ENCODE data around the gene LIX1.
"Not testable (repeated sequence)": the region's sequence is repeated elsewhere in the genome, so short reads cannot be mapped to it uniquely, and the experiment has no call there.

Gene LIX1

DNA sequence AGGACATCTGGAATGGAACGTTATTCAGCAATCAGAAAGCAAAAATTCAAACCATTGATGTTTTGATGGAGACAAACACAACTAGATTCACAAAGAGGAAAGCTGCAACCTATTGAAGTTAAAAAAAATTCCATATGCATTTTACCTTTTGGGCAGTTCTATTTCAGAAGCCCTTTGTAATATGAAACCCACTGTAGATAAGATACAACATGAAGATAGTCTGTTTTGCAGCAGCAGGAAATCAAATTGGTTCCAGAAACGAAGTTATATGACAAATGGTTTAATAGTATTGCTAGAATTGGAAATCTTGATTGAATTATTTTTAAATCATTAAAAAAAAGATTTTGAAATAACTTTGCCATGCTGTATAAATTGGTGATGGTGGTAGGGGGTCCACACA lies 872 bp downstream of the LIX1 start:
- DNase-seq (ENCODE audit: low read depth), result no peak

DNA sequence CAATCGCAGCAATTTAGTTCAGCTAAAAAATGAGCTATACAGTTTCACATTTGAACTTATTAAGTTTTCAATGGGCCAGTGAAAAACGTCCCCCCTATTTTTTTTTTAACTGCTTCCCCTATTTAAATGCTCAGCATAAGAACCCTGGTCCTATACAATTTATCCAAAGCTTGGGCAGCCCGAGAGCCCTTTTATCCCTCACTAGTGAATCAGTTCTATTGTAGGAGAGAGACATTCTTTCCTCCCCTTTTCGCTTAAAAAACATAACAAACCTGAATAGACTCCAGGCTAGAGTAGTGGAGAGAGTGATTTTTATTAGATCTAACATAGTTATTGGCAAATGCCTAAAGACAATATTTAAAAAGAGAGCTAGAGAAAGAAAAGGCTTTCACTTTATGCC lies 1.4 kb downstream of the LIX1 start:
- DNase-seq (ENCODE audit: low read depth), result no peak

DNA sequence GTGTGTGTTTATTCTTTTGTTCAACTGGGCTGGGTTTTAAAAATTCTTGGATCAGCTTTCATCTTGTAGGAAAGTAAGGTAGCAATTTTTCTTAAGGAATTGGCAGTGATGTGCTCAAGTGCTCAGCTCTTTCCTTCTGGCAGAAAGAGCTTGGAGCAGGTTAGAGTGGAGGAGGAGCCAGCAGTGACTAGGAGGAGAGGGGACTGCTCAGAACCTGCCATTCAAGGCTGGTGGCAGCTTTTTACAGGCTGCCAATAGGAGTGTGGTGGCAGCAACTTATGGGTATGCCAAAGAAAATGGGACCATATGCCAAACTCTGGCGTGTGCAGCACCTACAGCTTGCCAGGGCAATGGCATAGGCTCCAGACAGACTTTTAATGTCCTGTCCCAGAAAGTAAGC lies 2.2 kb downstream of the LIX1 start:
- DNase-seq (ENCODE audit: low read depth), result not testable (repeated sequence)

DNA sequence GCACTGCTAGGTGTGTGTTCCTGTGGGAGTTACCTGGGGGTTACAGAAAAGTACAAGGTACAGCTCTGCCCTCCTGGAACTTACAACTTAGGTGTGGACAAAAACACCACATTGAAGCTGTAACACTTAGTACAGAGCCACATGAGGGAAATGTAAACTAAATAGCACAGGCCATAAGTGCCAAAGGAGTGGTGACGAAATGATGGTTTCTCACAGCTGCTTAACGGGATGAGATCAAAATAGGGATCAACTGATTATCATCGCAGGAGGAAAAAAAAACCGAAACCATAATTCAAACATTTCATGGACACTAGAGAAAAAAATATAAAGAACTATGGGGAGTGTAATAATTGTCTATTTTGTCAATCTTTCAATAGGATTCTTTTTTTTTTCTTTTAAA lies 5.9 kb downstream of the LIX1 start:
- DNase-seq (ENCODE audit: low read depth), result no peak

DNA sequence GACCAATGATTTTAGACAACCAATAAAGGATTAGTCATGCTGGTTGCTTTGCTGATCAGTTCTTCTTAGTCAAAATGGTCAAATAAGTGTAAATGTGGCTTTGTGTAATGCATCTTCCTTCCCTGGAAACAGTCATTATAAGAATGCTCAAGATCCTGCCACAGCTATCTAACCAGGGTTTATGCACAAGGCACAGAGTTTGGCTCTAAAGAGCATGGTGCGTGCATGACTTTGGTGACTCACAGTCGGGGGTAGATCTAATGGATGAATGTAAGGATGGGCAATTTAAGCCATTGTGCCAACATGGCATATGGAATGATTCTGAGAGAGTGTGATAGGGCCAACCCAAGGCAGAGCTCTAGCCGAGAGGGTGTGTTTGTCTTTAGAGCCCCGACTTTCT lies 6.5 kb downstream of the LIX1 start:
- DNase-seq (ENCODE audit: low read depth), result no peak

DNA sequence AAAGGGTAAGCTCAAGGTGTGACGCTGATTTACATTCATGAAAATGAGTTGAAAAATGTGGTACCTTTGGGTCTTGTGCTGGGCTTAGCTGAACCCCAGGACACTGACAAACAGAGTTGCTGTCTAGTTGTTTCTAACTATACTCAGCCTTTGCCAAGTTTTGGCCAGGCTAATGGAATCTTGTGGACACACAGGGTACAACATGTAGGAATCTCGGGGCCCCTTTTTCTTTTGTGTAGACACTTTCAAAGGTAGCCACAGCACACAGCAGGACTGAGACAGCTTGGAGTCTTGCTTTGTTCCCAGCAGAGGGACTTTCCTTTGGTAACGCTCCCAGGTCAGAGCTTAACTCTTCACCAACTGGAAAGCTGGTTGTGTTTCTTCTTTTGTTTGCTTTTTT lies 7.8 kb downstream of the LIX1 start:
- no peak for DNase-seq (ENCODE audit: low read depth)

DNA sequence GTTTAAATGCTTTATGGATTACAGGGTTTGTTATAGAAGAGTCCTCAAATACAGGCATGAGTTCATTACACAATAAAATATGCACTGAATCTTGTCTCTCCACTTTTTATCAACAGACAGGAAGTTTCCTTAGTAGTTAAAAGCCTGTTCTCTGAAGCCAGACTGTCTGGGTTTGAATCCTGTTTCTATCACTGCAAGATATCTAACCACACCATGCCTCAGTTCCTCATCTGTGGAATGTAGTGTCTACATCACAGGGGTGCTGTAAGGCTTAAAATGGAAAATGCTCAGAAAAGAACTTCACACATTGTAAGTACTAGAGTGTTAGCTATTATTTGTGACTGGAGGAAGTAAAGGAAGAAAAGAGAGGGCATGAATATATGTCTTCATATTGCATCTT lies 9.3 kb downstream of the LIX1 start:
- DNase-seq (ENCODE audit: low read depth), result no peak

DNA sequence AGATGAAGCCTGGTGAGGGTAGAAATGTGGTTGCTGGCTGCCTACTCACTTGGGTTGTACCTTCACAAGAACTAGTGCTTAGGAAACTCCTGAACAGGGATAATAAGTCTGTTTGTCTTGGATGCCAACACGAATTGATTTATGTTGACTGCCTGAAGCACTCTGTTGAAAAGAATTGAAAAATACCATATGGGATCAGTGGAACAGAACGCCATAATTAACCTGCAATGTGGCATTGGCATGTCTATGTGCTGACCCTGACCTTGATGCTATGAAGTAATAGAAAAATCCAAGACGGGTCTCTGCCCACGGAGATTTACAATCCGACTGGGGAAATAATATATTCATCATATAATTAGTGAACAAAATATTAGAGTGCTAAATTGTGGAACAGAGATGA lies 10.5 kb downstream of the LIX1 start:
- DNase-seq (ENCODE audit: low read depth), result no peak

DNA sequence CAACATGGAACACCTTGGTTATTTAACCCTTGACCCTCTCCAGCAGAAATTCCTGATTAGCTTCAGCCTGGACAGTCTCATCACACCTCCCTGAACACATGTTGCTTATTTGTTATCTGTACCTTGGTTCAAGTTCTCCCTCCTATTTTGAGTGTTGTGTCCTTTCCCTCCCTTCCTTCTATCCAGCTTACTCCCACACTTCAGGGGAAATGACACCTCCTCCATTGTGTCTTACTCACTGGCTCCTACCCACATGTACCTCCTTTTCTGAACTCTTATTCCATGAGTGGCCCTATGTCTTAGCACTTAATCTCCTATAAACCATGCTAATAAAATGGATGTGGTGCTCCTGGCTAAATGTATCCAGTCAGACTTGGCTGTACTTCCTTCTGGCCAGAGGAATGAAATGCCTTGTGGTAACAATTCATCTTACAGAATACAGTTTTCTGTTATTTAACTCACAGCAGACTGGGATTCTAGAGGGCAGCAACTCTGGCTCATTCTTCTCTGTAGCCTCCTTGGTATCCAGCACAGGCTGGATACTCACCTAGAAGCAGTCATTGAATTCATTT lies 11.2 kb downstream of the LIX1 start:
- DNase-seq (ENCODE audit: low read depth), result no peak

DNA sequence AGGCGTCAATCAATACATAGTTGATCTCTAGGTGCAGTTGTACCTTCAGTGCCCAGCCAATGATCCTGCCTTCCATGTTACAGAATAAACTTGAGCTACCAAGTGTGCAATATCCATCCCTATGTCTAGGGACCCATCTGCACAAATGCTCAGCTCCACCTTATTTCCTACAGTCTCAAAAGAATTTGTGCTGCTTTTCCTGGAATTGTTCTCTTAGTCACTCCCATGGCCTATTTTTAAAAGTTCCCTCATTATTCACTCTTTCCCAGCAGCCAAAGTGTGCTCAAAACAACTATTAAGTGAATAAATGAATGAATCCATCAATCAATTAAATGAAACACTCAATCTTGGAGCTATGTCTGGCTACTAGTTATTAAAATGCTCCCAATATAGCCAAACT lies 14.7 kb downstream of the LIX1 start:
- no peak for DNase-seq (ENCODE audit: low read depth)

DNA sequence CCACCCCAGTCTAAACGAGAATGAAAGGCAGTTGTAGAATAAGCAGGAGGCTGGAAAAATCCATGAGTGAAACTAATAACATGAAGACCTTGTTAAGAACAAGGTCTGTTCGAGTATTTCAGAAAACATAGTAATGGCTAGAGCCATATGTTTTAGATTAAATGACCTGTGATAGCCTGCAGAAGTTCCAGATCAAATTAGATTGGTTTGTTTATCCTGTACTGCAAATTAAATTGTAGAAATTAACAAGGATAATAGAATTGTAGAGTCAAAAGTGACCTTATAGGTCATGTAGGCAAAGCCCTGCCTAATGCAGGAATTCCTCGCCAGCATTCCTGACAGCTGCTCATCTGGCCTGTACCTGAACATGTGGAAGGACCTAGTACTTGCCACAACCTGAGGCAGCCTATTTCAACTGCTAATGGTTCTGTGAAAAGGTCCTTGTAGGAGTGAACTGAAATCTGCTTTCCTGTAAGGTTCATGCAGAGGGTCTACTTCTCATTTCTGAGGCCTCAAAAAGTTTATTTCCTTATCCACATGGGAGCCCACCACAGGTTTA lies 17.2 kb downstream of the LIX1 start:
- no peak for DNase-seq (ENCODE audit: low read depth)

DNA sequence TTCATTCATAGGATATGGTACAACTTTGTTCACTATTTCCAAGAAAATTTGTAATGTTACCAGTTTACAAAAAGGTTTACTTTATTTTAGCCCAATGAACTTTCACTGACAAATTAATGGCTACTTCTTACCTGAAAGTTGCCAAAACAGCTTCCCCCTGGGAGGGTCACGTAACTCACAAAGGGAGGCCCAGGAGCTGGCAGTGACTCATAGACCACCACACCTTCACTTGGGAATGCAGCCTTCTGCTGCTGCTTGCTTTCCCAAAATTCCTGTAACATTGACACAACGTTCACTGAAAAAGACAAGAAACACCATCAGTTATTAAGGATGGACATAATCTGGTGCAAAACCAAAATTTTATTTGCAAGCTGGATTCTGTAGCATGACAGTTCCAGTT lies 18.1 kb downstream of the LIX1 start:
- DNase-seq (ENCODE audit: low read depth), result no peak

DNA sequence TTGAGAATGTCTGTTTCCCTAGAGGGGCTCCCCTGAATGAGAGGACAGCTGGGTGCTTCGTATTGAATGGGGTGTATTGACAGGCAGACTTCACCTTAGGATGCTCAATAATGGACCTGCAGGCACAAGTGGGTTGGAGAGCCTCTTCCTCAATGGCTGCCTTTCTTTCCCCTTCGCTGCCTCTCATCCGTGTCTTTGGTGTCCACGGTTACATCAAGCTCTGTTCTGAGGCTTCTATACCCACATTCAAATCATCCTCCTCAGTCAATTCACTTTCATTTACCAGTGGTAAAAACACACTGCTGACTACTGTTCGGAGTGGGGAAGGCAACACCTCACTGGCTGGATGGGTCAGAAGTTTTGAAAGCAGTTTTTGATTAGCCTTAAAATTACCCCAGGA lies 20.6 kb downstream of the LIX1 start:
- DNase-seq (ENCODE audit: low read depth), result no peak

DNA sequence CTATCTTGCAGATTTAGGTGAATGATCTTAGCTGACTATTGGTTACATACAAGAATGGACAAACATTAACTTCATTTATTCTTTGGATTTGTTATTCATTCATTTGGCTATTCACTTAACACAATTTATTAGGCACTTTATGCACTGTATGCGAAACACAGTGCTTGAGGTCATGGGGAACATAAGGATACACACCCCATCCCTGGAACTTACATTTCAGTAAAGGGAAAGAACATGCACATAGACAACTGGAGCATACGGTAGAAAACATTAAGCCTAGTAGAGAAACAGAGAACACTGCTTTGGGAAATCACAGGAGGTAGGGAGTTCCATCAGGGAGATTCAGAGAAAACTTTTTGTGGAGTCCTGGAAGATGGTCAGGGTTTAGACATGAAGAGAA lies 22.2 kb downstream of the LIX1 start:
- DNase-seq (ENCODE audit: low read depth), result no peak

DNA sequence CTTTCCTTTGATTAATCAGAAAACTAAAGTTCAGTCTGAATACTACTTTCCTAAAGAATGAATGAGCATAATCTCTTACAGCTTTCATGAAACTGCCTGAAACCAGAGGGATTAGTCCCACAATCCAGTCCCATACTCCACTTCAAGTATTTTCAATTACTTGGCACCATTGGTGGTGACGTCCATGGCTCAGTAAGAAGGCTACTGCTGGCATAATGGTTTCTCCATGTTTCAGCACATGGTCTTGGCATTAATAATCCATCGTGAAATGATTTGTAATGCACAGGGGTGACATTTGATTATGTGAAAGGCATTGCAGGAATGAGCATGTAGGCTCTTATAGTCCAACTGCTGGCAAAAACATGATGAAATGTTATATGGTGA lies 23.4 kb downstream of the LIX1 start:
- no peak for DNase-seq (ENCODE audit: low read depth)

DNA sequence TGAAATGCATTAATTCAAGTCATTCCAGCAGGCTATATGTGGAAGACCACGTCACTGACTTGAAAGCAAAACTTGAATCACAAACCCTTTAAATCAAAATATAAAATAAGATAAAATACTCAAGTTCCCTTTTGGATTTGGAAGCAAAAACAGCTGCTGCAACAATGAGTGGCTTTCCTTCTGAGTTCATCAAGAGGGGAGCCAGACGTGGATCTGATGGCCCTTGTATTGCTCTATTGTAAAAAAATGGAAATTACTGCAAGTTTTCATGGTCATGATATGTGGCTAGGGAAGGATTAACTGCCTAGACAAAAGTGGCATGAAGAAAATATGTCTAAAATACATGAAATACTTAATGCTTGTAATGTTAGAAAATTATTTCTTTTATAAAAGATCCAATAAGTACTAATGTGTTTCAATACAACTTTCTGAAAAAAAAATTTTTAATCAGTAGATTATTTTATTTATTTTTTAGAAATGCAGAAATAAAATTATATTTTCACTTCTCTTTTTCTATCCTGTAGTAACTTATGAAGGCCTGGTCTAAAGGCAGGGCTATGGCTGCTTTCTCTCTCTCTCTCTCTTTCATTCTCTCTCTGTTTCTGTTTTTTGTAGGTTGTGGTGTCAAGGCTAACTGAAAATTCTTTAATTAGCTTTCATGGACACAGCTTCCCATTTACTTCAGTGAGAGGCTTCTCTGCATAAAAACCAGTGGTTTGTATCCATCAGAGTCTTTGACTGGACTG lies 24.0 kb downstream of the LIX1 start:
- DNase-seq (ENCODE audit: low read depth), result no peak

DNA sequence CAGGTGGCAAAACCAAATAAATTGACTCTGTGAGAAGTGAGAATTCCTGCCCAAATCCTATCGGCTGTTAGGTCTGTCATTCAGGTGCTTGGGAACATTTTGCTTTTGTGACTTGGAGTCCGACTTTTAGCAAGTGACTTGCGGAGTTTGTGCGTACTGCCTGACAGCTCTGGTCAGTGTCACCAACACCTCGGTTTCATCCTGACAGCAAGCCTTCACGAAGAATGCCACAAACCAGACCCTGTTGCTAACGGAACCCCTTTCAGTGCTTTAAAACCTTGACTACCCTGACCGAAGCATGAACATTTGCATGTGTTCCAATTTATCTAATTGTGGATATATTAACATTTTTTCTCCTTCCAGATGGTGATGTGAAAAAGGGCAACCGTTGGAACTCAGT lies 26.5 kb downstream of the LIX1 start:
- DNase-seq (ENCODE audit: low read depth), result no peak

DNA sequence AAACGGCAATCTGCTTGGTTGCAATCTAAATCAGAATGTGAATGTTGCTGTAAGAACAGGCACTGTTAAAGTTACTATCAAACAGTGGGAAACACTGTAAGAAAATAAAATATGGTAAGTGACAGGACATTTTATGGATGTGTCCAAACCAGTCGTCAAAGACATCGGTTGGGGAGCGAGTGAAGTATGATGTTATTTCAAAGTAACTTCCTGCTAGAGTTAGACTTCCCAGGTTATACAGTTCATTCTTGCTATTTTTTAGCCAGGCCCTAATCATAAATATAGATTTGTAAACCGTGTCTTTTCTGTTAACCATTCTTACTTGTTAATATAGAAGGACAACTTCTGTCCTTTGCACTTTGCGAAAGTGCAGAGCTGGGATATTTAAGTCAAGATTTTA lies 30.2 kb downstream of the LIX1 start:
- no peak for DNase-seq (ENCODE audit: low read depth)

DNA sequence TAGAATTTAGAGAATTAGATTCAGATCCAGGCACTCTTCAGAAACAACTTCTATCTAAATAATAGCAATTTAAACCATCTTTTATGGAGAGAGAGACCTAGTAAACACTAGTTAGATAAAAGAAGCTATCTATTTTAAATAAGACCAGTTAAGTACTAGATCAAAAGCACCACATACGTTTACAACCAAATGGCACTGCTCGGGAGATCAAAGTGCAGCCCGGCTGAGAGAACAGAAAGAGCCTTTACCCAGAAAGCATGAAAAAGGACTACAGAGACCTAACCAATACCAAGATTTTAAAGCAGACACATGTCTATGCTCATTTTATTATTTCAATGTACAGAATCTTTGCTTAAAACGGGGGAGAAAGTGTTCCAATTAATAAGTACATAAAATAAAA lies 30.8 kb downstream of the LIX1 start:
- no peak for DNase-seq (ENCODE audit: low read depth)

DNA sequence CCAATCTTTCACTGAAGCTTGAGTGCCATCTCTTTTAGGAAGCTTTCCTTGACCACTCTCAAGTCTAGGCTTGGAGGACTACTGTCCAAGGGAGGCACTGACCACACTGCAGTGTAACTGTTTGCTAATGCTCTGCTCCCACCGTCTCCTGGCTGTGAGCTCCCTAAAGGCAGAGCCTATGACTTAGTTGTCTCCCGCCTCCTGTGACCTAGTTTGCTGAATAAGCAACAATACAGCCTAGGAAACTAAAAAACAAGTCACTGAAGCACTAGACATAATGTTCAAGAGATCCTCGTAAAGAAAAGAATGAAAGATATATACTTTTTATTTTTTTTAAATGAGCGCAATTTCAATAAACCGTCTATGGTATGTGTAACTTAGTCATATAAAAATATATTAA lies 31.4 kb downstream of the LIX1 start:
- DNase-seq (ENCODE audit: low read depth), result no peak

DNA sequence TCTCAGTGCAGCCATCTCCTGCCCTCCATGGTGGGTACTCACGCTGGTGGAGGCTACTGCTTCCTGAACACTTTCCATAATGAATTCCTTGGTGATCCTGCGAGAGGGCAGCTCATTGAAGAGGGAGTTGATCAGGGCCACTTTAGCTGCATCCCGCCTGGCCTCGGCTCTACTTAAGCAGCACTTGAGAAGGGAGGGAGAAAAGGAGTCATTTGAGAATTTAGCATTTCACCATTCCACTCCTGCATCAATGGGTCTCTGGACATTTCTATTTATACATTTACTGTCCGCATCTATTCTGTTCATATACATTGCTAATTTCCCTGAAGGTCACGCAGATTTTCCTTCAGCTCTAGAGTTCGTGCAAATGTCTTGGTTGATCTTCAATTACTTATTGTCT lies 35.1 kb downstream of the LIX1 start:
- no peak for DNase-seq (ENCODE audit: low read depth)

DNA sequence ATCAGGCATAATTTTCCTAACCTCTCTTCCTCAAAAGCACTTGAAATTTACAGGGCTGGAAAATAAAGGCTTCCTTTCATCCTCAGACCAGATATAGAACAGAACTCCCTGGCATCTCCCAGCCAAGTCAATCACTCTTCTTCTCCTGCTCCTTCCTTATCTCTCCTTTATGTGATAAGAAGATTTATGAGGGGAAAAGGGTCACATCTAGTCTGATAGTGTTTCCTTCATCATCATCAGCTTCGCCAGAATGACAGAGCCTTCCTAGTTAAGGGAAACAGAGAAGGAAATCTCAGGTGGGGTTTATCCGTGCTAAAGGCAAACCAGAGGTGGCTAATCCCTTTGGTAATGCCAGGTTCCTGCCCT lies 36.2 kb downstream of the LIX1 start:
- no peak for DNase-seq (ENCODE audit: low read depth)

DNA sequence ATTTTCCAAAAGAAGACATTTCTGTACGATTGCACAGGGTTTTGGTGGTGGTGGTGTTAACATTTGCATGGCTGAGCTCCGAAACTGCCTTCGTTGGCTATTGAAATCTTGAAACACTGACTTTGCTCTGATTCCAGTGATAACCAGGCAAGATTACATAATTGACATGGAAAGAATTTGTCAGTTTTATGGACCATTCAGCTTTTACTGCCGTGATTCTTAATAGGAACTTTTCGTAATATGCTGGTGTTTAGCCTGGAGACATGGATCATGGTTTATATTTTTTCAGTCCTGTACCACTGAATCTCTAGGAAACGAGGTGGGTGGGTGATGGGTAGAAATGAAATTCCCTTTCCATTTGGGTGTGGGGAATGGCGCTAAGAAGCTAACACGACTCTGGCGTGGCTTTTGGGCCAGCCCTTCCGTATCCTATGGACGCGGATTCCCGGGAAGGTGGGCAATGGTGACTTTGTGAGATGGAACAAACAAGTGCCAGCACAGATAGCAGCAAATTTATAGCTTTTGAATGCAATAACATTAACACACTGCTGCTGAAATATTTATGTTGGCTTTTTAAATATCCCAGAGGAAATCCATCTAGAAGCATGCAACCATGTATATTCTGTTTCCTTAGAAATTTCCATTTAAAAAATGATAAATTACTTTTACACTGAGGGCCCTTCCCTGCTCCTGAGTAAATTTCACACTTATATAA lies 36.8 kb downstream of the LIX1 start:
- no peak for DNase-seq (ENCODE audit: low read depth)

Data from stimulated activated CD8-positive, alpha-beta memory T cell treated with anti-CD3 and anti-CD28 coated beads, Interleukin-12 subunit alpha, Interleukin-12 subunit beta, amount 100 ng/mL, for 4 hours (primary cell).